ENCODE results near the gene BSN. TPM values are rescaled to one million over a fixed set of nuclear protein-coding genes. Genes with fewer than 3 reads are reported as not detected.

Gene BSN
- total and polyA plus RNA-seq, 2 experiments from 2014 or later = 0.50 to 5.1 TPM

- TF ChIP-seq NANOG (IDR thresholded peaks at IDR 0.05; ENCODE audit: borderline replicate concordance) = no peak
- no peak for TF ChIP-seq EZH2phosphoT487 (IDR thresholded peaks at IDR 0.05; ENCODE audit: unreplicated experiment)
- TF ChIP-seq CTCF (conservative IDR thresholded peaks at IDR 0.05; ENCODE audit: low read depth in 2 of 2) = no peak
- TF ChIP-seq, protein P1, sequence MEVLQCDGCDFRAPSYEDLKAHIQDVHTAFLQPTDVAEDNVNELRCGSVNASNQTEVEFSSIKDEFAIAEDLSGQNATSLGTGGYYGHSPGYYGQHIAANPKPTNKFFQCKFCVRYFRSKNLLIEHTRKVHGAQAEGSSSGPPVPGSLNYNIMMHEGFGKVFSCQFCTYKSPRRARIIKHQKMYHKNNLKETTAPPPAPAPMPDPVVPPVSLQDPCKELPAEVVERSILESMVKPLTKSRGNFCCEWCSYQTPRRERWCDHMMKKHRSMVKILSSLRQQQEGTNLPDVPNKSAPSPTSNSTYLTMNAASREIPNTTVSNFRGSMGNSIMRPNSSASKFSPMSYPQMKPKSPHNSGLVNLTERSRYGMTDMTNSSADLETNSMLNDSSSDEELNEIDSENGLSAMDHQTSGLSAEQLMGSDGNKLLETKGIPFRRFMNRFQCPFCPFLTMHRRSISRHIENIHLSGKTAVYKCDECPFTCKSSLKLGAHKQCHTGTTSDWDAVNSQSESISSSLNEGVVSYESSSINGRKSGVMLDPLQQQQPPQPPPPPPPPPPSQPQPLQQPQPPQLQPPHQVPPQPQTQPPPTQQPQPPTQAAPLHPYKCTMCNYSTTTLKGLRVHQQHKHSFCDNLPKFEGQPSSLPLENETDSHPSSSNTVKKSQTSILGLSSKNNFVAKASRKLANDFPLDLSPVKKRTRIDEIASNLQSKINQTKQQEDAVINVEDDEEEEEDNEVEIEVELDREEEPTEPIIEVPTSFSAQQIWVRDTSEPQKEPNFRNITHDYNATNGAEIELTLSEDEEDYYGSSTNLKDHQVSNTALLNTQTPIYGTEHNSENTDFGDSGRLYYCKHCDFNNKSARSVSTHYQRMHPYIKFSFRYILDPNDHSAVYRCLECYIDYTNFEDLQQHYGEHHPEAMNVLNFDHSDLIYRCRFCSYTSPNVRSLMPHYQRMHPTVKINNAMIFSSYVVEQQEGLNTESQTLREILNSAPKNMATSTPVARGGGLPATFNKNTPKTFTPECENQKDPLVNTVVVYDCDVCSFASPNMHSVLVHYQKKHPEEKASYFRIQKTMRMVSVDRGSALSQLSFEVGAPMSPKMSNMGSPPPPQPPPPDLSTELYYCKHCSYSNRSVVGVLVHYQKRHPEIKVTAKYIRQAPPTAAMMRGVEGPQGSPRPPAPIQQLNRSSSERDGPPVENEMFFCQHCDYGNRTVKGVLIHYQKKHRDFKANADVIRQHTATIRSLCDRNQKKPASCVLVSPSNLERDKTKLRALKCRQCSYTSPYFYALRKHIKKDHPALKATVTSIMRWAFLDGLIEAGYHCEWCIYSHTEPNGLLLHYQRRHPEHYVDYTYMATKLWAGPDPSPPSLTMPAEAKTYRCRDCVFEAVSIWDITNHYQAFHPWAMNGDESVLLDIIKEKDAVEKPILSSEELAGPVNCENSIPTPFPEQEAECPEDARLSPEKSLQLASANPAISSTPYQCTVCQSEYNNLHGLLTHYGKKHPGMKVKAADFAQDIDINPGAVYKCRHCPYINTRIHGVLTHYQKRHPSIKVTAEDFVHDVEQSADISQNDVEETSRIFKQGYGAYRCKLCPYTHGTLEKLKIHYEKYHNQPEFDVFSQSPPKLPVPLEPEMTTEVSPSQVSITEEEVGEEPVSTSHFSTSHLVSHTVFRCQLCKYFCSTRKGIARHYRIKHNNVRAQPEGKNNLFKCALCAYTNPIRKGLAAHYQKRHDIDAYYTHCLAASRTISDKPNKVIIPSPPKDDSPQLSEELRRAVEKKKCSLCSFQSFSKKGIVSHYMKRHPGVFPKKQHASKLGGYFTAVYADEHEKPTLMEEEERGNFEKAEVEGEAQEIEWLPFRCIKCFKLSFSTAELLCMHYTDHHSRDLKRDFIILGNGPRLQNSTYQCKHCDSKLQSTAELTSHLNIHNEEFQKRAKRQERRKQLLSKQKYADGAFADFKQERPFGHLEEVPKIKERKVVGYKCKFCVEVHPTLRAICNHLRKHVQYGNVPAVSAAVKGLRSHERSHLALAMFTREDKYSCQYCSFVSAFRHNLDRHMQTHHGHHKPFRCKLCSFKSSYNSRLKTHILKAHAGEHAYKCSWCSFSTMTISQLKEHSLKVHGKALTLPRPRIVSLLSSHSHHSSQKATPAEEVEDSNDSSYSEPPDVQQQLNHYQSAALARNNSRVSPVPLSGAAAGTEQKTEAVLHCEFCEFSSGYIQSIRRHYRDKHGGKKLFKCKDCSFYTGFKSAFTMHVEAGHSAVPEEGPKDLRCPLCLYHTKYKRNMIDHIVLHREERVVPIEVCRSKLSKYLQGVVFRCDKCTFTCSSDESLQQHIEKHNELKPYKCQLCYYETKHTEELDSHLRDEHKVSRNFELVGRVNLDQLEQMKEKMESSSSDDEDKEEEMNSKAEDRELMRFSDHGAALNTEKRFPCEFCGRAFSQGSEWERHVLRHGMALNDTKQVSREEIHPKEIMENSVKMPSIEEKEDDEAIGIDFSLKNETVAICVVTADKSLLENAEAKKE (CRISPR knock-in tag; IDR thresholded peaks at IDR 0.05) = no peak
- TF ChIP-seq, protein P2, sequence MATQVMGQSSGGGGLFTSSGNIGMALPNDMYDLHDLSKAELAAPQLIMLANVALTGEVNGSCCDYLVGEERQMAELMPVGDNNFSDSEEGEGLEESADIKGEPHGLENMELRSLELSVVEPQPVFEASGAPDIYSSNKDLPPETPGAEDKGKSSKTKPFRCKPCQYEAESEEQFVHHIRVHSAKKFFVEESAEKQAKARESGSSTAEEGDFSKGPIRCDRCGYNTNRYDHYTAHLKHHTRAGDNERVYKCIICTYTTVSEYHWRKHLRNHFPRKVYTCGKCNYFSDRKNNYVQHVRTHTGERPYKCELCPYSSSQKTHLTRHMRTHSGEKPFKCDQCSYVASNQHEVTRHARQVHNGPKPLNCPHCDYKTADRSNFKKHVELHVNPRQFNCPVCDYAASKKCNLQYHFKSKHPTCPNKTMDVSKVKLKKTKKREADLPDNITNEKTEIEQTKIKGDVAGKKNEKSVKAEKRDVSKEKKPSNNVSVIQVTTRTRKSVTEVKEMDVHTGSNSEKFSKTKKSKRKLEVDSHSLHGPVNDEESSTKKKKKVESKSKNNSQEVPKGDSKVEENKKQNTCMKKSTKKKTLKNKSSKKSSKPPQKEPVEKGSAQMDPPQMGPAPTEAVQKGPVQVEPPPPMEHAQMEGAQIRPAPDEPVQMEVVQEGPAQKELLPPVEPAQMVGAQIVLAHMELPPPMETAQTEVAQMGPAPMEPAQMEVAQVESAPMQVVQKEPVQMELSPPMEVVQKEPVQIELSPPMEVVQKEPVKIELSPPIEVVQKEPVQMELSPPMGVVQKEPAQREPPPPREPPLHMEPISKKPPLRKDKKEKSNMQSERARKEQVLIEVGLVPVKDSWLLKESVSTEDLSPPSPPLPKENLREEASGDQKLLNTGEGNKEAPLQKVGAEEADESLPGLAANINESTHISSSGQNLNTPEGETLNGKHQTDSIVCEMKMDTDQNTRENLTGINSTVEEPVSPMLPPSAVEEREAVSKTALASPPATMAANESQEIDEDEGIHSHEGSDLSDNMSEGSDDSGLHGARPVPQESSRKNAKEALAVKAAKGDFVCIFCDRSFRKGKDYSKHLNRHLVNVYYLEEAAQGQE (IDR thresholded peaks at IDR 0.05; ENCODE audit: unreplicated experiment) = no peak
- TF ChIP-seq ZNF331 (CRISPR knock-in tag; IDR thresholded peaks at IDR 0.05; ENCODE audit: low read depth) = no peak
- TF ChIP-seq CREB1 (CRISPR knock-in tag; IDR thresholded peaks at IDR 0.05; ENCODE audit: low read depth) = no peak
- TF ChIP-seq JUNB (IDR thresholded peaks at IDR 0.05; ENCODE audit: unreplicated experiment) = no peak
- no peak for TF ChIP-seq STAT1 (IDR thresholded peaks at IDR 0.05; ENCODE audit: unreplicated experiment)
- no peak for TF ChIP-seq ZNF114 (CRISPR knock-in tag; IDR thresholded peaks at IDR 0.05)
- TF ChIP-seq ETS1 (IDR thresholded peaks at IDR 0.05) = no peak
- no peak for TF ChIP-seq EZH2 (IDR thresholded peaks at IDR 0.05; ENCODE audit: low read depth, unreplicated experiment)
- TF ChIP-seq POLR2AphosphoS5 (IDR thresholded peaks at IDR 0.05; ENCODE audit: low read depth) = no peak
- Mint-ChIP-seq H3K36me3 (ENCODE audit: low read depth) (no peaks in the 10 kb centered on the region; the same call in 2 of the 3 replicates), H3K9me3 (no peaks in the 10 kb centered on the region; the same call in 2 of the 3 replicates), H3K4me3 (no peak overlapping the region), H3K27ac (no peak overlapping the region), H3K4me1 (no peaks in the 10 kb centered on the region), H3K27me3 (ENCODE audit: insufficient read depth, low read depth, poor library complexity) (peaks cover 5% of the 10 kb centered on the region)
- no peaks in the 10 kb centered on the region for H3K4me1 ChIP-seq (ENCODE audit: insufficient read depth)
- H3K27me3 ChIP-seq (ENCODE audit: insufficient read depth) = no peaks in the 10 kb centered on the region
- no peaks in the 10 kb centered on the region for H3F3A ChIP-seq (replicated peaks; ENCODE audit: low read depth)
- H2AFZ ChIP-seq = no peak overlapping the region
- no peak overlapping the region for H3K4me2 ChIP-seq
- DNase-seq (ENCODE audit: low spot score) (no peak), ATAC-seq (no peak)
- H3K79me2 ChIP-seq (replicated peaks; ENCODE audit: insufficient read depth) = no peaks in the 10 kb centered on the region
- no peaks in the 10 kb centered on the region; the same call in 1 of the 2 replicates for H4K20me1 ChIP-seq (replicated peaks; ENCODE audit: insufficient read depth)
- H3K9me2 ChIP-seq (ENCODE audit: insufficient read depth) = no peaks in the 10 kb centered on the region
- no peak overlapping the region for H3K27ac ChIP-seq (ENCODE audit: low read depth)
- no peaks in the 10 kb centered on the region for H3K36me3 ChIP-seq (ENCODE audit: insufficient read depth)
- no peak overlapping the region for H3K4me3 ChIP-seq
Measured at GRCh38 chr3:49625071-49625470, 70.8 kb downstream of the BSN start.
